GM21390 (cell line): Measurements from ENCODE around the gene RPS8.
"Not testable (repeated sequence)": the region's sequence is repeated elsewhere in the genome, so short reads cannot be mapped to it uniquely, and the experiment has no call there.

Experiments used
- ATAC-seq: cut with Tn5 transposase; IDR thresholded peaks from one replicate; pipeline ENCODE4 v1.9.1; 2021; ENCODE audit not compliant: unreplicated experiment

The RPS8 gene

DNA sequence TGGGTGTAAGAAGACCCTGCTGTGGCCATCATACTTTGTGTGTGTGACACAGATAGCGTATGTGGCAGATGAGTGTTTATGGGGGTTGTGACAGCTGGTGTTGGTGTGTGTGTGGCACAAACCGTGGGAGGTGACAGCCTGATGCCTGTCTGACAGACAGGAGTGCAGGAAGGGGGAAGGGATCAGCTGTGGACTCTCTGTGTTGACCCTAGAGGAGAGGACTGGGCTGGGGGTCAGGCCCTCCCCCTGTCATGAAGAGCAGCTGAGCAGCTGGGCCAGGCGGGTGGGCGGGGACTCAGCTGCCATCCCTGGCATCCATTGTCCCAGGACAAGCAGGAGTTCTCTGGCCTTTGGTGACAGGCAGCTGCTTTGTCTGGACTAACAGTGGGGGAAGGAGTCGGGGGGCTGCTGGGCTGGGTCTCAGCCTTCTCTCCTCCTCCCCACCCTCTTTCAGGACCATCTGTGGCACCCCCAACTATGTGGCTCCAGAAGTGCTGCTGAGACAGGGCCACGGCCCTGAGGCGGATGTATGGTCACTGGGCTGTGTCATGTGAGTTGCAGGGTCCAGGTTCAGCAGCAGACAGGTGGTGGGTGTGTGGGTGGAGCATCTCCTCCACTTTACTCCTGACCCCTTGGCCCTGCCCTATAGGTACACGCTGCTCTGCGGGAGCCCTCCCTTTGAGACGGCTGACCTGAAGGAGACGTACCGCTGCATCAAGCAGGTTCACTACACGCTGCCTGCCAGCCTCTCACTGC lies 27.1 kb downstream of the RPS8 start:
- ATAC-seq = no peak

DNA sequence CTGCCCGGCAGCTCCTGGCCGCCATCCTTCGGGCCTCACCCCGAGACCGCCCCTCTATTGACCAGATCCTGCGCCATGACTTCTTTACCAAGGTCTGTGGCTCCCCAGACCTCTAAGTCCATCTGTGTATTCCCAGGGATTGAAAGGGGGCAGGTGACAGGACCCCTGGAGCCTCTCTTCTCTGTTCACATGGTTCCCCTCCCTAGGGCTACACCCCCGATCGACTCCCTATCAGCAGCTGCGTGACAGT lies 27.6 kb downstream of the RPS8 start:
- ATAC-seq = no peak

DNA sequence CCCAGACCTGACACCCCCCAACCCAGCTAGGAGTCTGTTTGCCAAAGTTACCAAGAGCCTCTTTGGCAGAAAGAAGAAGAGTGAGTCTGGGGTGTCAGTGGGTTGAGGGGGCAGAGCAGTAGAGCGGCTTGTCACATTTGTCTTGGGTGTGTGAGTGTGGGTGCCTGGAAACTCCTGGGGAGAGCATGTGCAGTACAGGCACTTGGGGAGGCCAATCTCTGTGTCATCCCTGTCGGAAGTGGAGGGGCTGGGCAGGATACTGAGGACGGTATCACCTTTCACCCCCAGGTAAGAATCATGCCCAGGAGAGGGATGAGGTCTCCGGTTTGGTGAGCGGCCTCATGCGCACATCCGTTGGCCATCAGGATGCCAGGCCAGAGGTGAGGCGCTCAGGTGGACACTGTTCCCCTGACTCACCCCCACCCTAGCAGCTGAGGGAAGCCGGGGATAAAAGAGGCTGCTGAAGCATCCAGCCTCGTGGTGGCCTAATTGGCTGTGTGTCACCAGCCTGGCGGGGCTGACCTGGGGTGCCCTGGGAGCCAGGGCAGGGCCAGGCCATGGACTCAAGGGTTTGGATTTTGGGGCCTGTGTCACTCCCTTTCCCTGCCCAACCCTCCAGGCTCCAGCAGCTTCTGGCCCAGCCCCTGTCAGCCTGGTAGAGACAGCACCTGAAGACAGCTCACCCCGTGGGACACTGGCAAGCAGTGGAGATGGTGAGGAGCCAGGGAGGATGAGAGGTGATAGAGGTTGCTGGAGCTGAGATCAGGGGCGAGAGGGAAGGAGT lies 28.2 kb downstream of the RPS8 start:
- ATAC-seq = no peak

DNA sequence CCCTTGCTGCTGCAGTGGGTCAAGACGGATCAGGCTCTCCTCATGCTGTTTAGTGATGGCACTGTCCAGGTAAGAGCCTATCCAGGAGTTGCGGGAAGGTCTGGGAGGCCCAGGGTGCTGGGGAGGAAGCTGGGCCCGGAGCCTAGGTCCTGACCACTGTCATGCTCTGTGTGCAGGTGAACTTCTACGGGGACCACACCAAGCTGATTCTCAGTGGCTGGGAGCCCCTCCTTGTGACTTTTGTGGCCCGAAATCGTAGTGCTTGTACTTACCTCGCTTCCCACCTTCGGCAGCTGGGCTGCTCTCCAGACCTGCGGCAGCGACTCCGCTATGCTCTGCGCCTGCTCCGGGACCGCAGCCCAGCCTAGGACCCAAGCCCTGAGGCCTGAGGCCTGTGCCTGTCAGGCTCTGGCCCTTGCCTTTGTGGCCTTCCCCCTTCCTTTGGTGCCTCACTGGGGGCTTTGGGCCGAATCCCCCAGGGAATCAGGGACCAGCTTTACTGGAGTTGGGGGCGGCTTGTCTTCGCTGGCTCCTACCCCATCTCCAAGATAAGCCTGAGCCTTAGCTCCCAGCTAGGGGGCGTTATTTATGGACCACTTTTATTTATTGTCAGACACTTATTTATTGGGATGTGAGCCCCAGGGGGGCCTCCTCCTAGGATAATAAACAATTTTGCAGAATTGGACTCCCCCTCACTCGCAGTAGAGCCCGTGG lies 30.1 kb downstream of the RPS8 start:
- no peak for ATAC-seq

DNA sequence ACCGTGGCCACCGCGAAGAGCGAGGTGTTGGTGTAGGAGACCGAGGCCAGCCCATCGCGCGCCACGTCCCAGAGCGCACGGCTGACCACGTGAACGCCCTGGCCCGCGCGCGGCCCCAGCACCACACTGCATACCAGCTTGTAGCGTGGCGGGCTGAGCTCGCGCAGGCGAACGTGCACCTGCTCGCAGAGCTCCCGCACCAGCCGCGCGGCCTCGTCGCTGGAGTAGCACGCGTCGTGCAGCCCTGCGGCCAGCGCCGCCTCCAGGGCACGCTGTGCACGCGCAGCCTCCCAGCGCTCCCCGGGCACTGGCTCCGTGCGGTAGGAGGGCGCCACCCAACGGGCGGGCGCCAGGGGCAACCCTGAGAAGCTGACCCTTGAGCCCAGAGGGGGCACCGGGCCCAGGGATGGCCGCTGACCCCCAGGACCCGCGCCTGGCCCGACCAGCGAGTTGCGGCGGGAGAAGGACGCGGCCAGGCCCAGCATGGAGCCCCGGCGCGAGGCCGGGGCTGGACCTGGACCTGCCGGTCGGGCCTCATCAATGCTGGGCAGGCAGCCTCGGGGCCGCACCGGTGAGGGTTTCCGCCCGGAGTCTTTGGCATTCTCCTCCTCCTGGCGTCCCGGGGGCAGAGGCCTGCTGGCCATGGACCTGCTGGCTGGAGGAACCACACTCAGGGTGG lies 30.8 kb downstream of the RPS8 start:
- ATAC-seq = no peak

DNA sequence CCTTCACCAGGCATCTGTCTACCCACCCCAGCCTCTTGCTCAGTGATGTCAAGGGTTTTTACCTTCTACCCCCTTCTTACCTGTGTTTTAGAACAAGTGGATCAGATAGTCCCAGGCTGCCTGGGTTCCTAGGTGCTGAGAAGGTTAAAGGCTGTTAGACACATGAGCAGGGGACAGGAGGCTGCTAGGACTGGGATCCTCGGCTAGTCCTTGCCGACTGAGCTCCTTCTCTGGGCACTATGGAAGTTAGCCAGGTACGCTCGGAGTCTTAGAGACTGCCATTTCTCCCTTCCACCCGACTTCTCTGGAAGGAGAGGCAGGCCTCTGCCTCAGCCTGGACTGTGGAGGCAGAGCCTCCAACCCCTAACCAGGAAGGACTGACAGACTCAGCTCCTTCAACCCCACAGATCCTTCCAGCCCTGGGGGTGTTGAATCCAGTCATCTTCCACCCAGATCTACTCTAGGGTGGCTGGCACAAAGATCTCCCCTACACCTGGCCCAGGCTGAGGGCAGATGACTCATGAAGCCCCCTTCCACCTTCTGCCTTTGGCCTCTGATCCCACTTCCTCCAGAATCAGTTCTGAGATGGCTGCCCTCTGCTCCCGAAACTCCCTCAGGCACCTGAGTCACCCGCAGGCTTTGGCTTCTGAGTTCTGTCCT lies 31.5 kb downstream of the RPS8 start, which contains the start of gene DYNLT4:
Gene DYNLT4, minus strand, starts transcription at position 648 of the 660 bp plus-strand sequence. CDS start 683 bp downstream, outside the sequence.
- ATAC-seq = no peak

DNA sequence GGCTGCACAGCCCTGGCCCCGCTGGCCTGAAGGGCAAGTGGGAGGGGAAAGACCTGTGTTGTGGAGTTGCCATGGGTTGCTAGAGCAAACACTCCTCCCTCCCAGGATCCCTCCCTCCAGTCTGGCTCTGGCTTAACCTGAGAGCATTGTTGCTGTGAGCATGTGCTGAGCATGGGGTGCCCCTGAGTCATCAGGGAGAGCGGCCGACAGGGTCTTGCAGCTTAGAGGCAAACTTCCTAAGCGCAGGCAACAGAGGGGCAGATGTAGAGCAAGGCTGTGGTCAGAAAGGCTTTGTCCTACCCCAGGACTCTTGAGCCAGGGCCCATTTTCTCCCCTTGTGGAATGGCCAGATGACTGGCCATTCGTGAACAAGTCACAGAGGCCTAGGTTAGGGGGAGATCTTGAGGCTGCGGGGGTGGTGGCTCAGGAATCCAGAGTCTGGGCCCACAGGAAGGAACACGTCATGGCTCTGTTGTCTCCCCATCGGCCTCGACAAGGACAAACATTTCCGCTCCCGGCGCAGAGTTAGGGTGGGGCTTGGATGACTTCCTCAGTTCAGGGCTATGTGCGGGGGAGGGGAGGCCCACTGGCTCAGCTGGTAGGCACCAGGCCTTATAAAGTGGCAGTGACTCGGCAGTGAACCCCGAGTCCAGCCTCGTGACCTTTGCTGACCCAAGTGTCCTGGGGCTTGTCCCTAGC lies 32.2 kb downstream of the RPS8 start:
- ATAC-seq = no peak

DNA sequence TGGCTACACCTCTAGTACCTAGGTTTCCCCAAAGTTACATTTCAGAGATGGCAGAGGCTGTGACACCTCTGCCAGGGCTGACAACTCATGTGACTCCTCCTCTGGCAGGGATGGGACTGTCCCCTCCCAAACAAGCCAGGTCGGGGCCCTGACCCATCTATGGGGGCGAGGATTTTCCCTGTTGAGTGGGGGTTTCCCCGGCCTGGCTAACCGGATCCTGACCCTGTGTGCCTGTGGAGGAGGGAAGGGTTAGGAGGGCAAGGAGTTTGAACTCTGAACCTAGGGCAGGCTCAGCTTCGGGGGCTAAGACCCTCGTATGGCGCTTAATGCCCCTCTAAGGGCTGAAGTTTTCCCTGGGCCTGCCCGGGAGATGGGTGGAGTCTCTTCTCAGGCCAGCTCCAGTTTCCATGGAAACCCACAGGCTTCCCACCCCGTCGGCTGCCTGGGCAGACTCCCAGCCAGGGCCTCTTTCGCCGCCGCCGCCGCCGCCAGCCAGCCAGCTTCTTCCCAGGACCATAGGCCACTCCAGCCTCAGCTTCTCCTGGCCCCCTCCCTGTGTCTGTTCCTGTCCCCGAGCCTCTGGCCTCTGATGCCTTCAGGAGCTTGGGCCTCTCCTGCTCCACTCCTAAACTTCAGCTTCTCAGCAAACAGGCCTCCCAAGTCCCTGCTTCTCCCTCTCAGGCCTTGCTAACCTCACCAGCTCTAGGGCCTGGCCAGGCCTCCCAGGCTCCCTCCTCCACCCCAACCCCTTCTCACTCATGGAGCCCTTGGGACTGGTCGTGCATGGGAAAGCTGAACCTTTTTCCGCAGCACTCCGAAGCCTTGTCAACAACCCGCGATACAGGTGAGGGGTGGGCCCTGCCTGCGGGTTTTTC lies 33.0 kb downstream of the RPS8 start, which contains the start of gene BTBD19:
Gene BTBD19, plus strand, starts transcription at position 461 of the 875 bp plus-strand sequence. Its CDS starts 298 bp downstream, at position 759.
- no peak for ATAC-seq

DNA sequence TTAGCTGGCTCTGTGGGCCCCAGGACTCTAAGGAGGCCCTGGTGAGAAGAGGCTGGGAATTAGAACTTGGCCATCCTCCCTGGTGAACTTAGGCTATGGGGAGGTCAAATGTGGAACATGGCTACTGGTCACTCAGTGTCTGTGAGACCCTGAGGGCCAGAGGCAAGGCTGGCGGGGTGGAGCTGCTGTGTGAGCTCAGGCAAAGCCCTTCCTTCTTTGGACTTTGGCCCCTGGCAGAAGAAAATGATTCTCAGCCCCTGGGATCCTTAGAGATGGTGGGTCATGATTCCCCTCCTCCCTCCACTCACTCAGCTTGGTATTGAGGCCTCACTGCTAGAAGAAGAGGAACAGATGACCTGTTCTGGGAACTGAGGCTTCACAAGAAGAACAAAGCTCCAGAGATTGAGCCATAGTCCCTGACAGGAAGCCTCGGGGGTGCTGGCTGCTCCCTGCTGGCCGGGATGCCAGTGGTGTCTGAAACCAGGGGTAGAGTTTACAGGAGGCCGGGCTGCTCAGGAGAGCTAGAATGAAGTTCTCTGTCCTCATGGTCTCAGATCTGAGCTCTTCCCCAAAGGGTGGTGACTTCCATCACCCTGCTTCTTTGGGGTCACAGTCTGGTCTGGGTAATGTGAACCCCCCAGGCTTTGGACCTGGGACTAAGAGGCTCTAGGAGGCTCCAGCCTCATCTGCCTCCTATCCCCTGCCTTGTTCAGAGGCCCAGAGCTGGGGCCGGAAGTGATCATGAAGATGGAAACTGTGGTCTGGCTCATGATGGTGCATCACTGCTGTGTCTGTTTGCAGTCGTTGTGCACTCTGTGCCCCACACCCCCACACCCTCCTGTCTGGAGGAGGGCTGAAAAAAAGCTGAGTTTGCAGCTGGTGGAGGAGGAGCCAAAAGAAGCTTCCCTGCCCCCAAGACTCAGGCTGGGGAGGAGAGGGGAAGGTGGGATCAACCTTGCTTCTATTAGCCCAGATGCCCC lies 33.9 kb downstream of the RPS8 start:
- ATAC-seq = peak; percentile 43

DNA sequence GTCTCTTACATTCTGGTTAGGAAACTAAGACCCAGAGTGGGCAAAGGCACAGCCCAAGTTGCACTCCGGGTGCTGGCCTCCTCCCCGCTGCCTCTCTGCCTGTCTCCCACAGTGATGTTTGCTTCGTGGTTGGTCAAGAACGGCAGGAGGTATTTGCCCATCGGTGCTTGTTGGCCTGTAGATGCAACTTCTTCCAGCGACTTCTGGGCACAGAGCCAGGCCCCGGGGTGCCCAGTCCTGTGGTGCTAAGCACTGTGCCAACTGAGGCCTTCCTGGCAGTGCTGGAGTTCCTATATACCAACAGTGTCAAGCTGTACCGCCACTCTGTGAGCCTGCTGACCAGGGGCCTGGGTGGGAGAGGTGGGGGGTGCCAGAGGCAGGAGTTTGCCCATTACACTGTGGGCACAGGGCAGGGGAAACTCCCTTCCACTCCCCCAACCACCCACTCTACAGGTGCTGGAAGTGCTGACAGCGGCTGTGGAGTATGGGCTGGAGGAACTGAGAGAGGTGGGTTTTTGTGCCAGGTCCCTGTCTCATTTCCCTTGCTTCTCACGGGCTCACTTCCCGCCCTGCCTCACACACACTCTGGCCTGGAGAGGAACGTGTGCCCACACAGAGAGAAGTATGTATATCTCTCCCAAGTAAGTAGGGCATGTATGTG lies 34.9 kb downstream of the RPS8 start:
- ATAC-seq = no peak

DNA sequence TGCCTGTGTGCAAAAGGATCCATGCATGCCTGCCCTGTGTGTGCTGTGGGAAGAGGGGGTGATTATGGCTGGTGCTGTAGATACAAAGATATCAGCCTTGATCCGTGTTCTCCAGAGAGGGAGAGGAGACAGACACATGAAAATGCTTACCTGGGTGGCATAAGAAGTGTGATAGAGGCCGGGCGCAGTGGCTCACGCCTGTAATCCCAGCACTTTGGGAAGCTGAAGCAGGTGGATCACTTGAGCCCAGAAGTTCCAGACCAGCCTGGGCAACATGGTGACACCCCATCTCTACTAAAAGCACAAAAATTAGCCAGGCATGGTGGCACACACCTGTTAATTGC lies 35.4 kb downstream of the RPS8 start:
- ATAC-seq = not testable (repeated sequence)

DNA sequence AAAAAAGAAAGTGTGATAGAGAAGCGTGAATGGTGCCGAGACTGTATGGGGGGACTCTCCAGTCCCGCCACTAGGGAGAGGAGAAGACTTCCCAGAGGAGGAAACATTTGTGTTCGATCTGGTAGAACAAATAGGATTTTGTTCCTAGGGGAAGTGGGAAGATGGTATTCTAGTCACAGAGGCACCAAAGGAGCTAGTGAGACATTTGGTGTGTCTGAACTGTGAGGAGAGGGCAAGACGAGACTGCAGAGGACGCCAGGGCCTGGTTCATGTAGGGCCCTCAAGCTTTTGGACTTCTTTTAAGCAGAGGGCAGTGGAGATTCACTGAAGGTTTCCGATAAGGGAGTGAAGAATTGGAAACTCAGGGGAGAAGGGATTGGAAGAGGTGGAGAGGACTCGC lies 35.9 kb downstream of the RPS8 start:
- ATAC-seq = no peak

DNA sequence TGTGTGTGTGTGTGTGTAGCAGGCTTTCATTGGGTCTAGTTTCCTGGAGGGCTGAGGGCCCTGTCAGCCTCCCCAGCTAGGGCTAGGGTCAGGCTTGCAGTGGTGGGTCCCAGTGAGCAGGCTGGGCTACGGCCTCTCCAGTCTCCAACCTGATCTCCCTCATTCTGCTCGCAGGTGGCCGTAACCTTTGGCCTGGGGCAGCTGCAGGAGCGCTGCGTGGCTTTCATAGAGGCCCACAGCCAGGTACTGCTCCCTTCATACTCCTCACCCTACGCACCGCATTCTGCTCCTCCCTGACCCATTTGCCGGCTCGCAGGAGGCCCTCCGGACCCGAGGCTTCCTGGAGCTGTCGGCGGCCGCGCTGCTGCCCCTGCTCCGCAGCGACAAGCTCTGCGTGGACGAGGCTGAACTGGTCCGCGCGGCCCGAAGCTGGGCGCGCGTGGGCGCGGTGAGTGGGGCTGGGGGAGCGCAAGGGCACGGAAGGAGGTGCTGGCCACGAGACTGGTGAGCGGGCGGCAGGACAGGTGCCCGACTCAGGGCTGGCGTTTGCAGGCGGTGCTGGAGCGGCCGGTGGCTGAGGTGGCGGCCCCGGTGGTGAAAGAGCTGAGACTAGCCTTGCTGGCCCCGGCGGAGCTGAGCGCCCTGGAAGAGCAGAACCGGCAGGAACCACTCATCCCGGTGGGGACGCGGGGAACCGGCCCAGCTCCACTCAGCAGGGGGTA lies 37.6 kb downstream of the RPS8 start:
- no peak for ATAC-seq

DNA sequence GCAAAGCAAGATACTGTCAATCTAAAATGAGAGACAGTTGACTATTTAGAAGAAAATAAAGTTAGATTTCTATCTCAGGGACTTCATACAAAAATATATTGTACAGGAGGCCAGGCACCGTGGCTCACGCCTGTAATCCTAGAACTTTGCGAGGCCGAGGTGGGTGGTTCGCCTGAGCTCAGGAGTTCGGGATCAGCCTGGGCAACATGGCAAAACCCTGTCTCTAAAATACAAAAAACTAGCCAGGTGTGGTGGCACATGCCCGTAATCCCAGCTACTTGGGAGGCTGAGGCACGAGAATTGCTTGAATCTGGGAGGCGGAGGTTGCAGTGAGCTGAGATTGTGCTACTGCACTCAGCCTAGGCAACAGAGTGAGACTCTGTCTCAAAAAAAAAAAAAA lies 40.6 kb downstream of the RPS8 start:
- not testable (repeated sequence) for ATAC-seq

DNA sequence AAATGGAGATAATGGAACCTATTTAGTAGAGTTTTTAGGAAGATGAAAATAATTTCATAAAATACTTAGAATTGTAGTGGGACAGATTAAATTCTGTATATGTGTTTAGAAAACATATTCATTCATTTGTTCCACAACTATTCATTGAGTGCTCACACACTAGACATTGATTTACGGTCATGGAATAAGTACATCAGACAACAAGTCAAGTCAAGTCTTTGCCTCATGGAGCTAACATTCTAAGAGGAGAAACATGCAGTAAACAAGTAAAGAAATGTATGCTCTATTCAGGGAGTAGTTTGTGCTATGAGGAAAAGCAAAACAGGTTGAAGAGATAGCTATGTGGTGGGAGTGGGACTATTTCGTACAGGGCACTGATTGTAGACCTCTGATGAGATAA lies 42.0 kb downstream of the RPS8 start:
- ATAC-seq = no peak

DNA sequence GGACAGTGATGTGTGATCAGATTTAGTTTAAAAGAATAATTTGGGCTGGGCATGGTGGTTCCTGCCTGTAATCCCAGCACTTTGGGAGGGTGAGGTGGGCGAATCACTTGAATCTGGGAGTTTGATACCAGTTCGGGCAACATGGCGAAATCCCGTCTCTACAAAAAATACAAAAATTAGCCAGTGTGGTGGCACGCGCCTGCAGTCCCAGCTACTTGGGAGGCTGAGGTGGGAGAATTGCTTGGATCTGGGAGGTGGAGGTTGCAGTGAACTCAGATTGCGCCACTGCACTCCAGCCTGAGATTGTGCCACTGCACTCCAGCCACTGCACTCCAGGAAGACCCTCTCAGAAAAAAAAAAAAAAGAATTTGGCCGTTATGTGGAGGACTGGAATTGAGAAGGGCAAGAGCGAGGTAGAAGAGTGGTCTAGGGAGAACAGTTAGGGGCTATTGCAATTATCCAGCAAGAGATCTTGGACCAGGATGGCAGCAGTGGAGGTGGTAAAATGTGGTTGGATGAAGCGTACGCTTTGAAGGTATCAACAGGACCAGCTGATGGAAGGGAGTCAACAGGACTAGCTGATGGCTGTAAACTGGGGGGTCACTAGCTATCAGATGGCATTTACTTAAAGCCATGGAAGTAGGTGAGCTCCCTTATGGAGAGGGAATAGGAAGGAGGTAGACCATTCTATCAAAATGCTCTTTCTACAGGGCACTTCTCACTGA lies 42.6 kb downstream of the RPS8 start:
- no peak for ATAC-seq
